IPS DF 19.7 (cell line): ENCODE measurements around the gene MUC16.
"Not testable (repeated sequence)": the region's sequence is repeated elsewhere in the genome, so short reads cannot be mapped to it uniquely, and the experiment has no call there.

Experiments used
- DNase-seq: peaks from one replicate; pipeline ENCODE4 v3.0.0-alpha.2; 2013; ENCODE audit warnings: low read depth, low spot score

MUC16 gene

DNA sequence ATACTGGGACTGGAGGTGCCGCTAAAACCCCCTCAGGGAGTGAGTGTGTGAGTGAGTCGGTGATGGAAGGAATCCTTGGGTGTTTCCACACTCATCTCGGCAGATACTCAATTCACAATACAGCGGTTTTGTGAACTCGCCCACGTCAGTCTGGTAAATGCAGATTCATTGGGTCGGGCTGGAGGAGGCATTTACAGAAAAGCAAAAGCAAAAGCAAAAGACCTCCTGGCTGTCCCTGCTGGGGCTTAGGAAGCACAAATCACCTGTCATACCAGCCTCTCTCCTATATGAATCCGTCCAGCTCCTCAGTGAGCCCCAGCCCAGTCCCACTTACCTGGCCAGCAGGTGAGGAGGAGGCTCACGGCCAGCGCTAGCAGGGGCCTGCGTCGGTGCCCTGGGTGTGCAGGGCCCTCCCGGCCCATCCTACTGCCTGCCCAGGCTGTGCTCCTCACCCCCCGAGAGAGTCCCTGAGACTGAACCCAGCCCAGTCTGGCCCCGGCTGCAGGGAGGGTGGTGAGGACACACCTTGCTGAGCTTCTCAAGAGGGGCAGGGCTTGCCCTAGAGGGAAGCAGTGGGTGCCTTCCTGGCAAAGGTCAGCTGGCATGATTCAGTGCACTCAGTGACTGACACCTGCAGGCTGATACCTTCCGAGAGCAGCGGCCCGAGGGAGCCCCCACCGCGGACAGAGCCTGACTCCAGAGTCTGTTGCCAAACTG is at the start of gene MUC16:
Gene MUC16 (minus strand): TSS at position 475 of the 717 bp plus-strand sequence.
- DNase-seq, result no peak

DNA sequence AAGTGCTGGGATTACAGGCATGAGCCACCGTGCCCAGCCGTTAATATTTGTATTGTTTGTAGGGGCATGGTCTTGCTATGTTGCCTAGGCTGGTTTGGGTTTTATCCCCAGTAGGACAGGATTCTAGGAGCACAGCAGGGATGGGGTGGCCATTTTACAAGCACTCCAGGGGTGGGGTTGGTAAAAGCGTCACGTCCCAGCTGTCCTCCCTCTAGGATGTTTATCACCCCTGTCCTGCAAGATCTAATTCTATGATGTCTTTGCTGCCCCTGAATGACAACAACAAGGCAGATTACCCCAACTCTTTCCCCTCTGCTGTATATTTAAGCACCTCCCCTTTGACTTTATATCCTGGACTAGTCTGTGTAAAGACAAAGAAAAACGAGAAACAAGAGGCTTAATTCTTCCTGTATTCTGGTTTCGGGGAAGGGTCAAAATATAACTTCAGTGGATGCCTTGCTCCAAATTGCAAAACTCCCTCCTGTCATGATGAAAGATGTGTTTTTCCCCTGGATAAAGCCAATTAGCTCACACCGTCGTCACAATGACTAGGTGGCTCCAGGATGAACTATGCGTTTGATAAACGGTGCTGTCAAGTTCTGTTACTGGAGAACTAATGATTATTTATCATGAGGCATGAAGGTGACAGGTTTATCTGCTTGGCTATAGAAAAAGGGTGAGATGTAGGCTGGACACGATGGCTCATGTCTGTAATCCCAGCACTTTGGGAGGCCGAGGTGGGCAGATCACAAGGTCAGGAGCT is 48.9 kb upstream of the MUC16 start:
- DNase-seq, result no peak

DNA sequence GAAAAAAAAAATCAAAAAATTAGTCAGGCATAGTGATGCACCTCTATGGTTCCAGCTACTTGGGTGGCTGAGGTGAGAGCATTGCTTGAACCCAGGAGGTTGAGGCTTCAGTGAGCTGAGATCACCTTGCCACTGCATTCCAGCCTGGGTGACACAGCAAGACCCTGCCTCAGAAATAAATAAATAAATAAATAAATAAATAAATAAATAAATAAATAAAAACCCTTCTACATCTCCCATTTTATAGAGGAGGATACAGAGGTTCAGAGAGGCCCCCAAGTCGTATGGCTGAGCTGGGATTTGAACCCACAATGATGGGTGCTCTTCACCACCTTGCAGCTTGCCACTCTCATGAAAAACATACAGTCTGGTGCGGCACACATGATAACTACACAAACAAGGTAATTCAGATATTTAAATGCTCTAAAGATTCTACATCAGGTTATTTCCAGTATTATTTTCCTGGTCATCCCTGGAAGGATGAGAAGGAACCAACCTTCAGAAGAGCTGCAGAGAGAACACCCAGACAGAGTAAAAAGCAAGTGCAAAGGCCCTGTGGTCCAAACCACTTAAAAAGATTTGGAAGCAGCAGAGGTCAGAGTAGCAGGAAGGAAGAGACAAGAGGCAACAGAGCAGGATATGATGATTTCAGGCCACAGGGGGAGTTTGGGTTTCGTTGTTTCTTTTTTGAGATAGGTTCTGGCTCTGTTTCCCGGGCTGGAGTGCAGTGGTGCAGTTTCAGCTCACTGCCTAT is 47.5 kb upstream of the MUC16 start:
- DNase-seq, result no peak

DNA sequence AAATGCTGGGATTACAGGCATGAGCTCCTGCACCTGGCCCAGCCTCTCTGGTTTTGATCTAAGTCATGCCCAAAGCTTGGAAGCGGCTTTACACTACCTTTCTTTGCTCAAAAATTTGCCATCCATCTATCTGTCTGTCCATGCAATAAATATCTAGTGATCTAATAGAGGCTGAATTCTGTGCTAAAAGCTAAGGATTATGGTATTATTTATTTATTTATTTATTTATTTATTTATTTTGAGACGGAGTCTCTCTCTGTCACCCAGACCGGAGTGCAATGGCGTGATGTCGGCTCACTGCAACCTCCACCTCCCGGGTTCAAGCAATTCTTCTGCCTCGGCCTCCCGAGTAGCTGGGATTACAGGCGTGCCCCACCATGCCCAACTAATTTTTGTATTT is 45.9 kb upstream of the MUC16 start:
- DNase-seq, result not testable (repeated sequence)

DNA sequence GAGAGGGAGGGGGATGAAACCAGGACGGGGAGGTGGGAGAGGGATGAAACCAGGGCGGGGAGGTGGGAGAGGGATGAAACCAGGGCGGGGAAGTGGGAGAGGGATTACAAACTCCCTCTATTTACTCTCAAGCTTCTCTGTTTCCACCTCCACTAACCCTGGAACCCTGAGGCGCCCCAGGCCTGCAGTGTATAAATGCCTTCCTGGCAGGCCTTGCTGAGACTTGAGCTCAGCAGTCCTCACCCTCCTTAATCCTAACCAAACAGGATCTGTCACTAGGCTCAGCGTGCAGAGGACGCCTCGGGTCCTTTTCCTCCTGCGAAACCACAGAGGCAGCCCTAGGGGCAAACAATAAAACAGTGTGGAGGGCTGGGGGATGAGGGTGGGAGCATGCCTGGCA is 44.6 kb upstream of the MUC16 start:
- no peak for DNase-seq

DNA sequence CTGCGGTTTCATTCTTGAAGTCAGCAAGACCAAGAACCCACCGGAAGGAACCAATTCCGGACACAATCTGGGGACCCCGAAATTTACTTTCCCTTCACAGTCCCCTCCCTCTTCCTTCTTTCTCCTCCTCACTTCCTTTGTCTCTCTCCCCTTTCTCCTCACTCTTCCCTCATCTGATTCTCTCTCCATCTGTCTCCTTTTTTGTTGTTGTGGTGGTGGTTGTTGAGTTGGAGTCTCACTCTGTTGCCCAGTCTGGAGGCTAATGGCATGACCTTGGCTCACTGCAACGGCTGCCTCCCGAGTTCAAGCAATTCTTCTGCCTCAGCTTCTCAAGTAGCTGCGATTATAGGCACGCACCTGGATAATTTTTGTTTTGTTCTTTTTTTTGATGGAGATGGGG is 44.0 kb upstream of the MUC16 start:
- DNase-seq, result no peak

DNA sequence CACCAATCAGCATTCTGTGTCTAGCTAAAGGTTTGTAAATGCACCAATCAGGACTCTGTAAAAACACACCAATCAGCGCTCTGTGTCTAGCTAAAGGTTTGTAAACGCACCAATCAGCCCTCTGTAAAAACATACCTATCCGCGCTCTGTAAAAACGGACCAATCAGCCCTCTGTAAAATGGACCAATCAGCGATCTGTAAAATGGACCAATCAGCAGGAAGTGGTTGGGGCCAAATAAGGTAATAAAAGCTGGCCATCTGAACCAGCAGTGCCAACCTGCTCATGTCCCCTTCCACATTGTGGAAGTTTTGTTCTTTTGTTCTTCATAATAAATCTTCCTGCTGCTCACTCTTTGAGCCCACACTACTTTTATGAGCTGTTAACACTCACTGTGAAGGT is 43.5 kb upstream of the MUC16 start:
- not testable (repeated sequence) for DNase-seq

DNA sequence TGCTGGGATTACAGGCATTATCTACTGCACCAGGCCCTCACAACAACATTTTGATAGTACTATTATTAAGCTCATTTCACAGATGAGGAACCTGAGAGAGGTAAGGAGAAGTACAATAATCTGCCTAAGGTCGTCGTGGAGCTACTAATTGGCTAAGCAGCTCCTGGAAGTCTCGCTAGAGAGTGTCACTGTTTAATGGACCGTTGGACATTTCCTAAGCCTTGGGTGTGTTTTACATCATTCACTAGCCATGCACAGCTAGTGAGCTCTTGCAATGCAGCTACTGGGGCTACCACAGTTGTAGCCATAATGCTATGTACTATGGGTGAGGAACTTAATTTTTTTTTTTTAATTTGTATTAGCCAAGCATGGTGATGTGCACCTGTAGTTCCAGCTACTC is 42.7 kb upstream of the MUC16 start:
- DNase-seq, result no peak

DNA sequence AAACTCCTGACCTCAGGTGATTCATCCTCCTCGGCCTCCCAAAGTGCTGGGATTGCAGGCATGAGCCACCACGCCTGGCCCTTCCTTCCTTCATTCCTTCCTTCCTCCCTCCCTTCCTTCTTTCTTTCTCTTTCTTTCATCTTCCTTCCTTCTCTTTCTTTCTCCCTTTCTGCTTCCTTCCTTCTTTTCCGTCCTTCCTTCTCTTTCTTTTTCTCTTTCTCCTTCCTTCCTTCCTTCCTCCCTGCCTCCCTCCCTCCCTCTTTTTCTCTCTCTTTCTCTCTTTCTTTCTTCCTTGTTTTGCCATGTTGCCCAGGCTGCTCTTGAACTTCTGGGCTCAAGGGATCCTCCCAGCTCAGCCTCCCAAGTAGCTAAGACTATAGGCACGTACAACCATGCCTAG is 36.5 kb upstream of the MUC16 start:
- no peak for DNase-seq

DNA sequence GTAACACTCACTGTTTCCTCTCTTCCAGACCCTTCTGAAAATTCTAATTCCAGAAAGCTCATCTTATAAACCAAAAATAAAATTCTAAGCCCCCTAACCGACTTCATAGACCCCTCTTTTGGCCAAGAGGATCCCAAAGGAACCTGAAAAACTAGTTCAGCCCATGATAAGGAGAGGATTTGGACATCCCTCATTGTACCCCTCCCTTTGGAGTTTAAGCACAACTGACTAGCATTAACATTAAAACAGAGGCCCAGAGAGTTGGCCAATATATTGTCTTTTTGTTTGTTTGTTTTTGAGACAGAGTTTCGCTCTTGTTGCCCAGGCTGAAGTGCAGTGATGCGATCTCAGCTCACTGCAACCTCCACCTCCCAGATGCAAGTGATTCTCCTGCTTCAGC is 34.2 kb upstream of the MUC16 start:
- DNase-seq, result no peak

DNA sequence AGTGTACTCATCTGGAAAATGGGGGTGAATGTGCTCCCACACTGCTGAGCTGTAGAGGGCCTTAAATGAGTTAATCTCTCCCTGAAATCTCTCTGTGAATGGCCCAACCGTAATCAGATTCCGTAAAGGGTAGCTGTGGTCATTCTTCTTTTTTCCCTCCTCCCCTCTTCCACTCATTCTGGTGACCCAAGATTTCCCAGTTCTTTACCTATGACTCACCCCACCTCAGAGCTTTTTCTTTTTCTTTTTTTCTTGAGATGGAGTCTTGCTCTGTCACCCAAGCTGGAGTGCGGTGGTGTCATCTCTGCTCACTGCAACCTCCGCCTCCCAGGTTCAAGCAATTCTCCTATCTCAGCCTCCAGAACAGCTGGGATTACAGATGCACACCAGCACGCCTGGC is 33.3 kb upstream of the MUC16 start:
- no peak for DNase-seq

DNA sequence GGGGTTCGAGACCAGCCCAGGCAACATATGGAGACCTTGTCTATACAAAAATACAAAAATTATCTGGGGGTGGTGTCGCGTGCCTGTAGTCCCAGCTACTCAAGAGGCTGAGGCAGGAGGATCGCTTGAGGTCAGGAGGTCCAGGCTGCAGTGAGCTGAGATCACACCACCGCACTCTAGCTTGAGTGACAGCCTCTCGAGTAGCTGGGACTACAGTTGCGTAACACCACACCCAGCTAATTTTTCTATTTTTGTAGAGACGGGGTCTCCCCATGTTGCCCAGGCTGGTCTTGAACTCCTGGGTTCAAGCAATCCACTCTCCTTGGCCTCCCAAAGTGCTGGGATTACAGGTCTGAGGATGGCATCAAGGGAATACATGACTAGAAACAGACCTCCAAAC is 30.8 kb upstream of the MUC16 start:
- no peak for DNase-seq

DNA sequence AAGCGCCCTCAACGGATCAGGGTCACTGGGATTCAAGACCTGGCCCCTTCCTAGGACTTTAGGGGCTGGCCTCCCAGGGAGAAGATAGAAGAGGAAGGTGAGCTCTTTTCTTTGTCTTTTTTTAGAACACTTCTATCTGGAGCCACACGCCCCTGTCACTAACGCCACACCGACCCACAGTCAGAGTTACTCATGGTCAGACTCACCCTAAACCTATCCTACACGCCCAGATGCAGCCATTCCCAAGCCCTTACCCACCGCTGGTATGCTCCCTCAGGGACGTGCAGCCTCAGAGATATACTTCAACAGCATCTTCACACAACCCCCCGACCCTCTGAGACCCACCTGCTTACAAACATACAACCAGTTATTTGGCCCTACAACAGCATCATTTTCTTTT is 29.9 kb upstream of the MUC16 start:
- no peak for DNase-seq

DNA sequence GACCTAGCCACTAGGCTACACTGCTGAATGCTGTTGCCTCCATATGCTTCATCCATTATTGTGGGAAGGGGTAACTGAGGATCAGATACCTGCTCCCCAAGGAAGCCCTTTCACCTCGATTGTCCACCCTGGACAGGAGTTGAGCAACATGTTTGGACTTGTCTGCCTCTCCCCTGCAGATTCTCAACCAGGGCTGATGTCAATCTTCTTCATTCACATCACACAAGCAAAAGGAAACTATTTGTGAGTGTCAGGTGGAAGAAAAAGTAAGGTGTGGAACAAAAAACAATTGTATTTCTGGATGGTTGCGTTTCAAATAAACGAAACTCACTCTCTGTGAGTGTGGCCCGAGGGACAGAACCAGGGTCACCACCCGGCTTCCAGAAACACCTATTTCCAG is 29.5 kb upstream of the MUC16 start:
- DNase-seq, result no peak

DNA sequence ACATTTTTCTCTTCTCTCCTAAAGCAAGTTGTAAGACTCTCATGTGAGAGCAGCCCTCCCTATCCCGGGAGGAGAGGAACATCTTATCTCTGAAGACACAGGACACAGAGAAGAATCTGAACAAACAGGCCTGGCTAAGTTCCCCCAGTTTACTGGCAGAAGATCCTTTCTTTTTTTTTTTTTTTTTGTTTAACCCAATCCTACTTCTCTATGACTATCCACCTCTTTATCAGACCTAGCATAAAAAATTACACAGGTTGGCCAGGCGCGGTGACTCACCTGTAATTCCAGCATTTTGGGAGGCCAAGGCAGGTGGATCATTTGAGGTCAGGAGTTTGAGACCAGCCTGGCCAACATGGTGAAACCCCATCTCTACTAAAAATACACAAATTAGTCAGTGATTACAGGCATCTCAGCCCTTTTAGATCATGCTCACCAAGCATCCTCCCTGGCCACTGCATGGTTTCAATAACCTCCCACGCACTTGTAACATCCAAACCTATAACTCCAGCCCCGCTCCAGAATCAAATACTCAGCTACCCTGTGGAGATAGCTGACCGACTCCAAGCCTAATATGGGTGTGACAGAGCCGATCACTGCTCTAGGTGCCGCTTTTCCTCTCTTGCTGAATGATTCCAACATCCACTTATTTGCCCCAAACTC is 27.3 kb upstream of the MUC16 start:
- no peak for DNase-seq

DNA sequence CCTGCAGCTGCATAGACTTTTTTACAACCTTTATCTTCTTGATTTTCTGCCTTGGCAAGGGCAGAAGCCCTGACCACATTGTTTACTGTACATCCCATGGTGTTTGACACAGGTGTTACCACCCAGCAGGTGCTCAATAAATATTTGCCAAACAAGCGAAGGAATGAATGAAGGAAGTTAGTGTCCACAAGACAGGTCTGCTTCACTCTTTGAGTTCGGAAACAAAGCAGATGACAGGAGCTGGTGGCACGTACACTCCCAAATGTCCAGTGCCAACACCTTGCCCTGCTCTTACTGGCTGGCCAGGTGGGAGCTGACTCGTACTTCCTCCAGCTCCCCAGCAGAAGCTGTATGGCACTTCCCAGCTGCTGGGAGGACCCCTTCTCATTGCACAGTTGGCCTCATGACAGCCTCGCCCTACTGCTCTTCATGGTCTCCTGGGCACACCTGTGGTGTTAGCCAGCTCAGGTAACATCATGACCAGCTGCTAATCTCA is 22.0 kb upstream of the MUC16 start:
- DNase-seq, result no peak

DNA sequence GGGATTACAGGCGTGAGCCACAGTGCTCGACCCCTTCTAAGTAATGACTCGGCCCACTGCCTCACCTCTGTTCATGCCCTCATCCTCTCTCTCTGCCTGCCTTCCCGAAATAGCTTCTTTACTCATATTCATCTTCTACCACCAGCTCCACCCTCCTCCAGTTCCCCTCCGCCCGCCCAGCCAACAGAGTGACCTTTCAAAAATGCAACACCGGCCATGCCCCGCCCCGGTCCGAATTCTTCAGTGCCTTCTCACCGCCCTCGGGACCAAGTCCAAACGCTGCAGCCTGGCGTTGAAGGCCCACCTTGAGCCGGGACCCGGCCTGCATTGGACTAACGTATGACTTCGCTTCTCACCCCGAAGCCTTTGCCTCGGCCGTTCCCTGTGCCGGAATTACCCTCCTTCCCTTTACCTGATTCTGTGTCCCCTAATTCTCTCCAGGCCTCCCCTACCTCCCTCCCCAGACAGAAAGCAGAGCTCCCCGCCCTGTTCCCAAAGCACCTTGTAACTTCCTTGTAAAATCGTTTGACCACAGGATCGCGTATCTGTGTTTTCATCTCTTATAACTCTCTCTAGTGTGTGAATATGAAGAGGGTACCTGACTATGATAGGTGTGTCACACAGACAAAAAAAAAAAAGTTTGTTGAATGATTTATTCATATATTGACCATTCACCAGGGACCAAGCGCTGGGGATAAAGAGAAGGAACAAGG is 8.1 kb upstream of the MUC16 start:
- DNase-seq, result no peak

DNA sequence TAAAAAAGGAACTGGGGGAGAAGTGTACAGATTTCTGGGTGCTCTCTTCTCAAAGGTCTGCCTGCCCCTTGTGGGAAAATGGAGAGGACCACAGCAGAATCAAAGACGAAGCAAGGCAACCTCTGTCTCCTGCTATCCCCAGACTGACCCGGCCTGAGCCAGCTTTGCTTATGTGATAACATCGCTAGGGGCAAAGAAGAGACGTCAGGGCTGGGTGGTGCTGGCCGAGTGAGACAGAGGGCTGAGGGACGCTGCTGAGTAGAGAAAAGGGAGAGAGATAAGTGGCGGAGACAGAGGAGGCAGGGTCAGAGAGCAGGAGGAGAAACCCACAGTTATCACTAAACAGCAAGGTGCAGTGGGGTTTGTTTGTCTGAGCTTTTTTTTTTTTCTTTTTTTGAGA is 4.6 kb upstream of the MUC16 start:
- DNase-seq, result no peak

DNA sequence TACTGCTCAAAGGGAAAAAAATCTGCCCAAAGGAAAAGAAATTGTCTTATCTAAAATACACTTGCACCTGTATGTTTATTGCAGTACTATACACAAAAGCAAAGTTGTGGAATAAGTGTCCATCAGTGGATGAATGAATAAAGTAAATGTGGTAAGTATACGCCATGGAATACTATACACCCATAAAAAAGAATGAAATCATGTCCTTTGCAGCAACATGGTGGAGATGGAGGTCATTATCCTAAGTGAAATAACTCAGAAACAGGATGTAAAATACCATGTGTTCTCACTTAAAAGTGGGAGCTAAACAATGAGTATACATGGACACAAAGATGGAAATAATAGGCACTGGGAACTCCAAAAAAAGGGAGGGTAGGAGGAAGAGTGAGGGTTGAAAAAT is 3.8 kb upstream of the MUC16 start:
- no peak for DNase-seq

DNA sequence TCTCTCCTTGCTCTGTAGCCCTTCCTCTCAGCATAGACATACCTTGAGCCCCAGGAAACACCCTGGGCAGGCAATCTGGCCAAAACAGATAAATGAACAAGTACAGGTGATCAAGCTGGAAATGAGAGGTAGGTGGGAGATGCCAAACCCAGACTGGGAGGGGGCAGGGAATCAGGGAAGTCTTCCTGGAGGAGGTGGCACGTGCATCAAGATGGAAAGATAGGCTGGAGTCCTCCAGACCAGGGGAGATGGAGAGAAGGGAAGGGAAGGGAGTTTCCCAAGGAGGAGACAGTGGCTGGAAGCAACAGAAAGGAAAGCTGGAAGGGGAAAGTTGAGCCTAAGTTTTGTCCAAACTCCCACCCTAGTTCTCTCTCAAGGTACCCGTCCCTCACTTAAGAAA is 1.7 kb upstream of the MUC16 start:
- no peak for DNase-seq

DNA sequence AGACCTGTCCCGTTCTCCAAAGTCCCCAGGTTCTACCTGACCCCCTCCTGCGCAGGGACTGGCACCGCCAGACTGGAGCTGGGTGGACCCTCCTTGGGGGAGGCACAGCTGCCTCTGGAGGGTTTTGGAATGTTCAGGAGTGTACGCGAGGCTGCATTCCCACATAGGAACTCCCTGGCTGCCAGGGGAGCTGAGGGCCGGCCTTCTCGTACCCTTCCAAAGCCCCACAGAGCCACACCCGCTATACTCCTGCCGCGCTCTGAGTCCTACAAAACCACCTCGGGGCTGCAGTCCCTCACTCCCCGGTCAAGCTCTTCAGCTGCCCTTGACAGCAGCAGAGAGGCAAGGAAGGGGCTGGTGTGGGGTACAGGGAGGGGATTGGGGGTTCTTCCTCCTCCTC is 484 bp upstream of the MUC16 start:
- no peak for DNase-seq
